Fibroblast of lung (primary cell): ENCODE data around the gene CES3. TPM values are rescaled to one million over a fixed set of nuclear protein-coding genes. Genes with fewer than 3 reads are reported as not detected.
"Not testable (repeated sequence)": the region's sequence is repeated elsewhere in the genome, so short reads cannot be mapped to it uniquely, and the experiment has no call there.

Experiments
- DNase-seq, 2 donors: peaks; one replicate each; pipeline versions ENCODE4 v3.0.0 to v3.0.0-alpha.2; 2010; ENCODE audit warnings: low read depth in 2 of 2
- H2AFZ ChIP-seq: 2 replicates; pipeline ENCODE4 v1.5.1; 2012; ENCODE audit warnings: low read length, control low read depth, inconsistent platforms
- H3K27ac ChIP-seq: 2 replicates; pipeline ENCODE4 v1.5.1; 2011; ENCODE audit warnings: low read length, control low read depth; ENCODE audit not compliant: insufficient read depth
- H3K27me3 ChIP-seq: 2 replicates; pipeline ENCODE4 v1.5.1; 2011; ENCODE audit warnings: mild to moderate bottlenecking, low read length; ENCODE audit not compliant: control insufficient read depth, insufficient read depth
- H3K36me3 ChIP-seq: 2 replicates; pipeline ENCODE4 v1.5.1; 2011; ENCODE audit warnings: low read length; ENCODE audit not compliant: control insufficient read depth, insufficient read depth
- H3K4me1 ChIP-seq: 2 replicates; pipeline ENCODE4 v1.5.1; 2011; ENCODE audit warnings: low read length; ENCODE audit not compliant: control insufficient read depth, insufficient read depth; ENCODE audit errors: extremely low read depth
- H3K4me2 ChIP-seq: 2 replicates; pipeline ENCODE4 v1.5.1; 2011; ENCODE audit warnings: low read length, control low read depth; ENCODE audit not compliant: insufficient read depth; ENCODE audit errors: extremely low read depth
- H3K4me3 ChIP-seq, 4 experiments: fragments of 200-600 bp in 1 of 4; sonication (generic) in 1 of 4; replicated peaks in 1 of 4; 2 replicates each; pipeline ENCODE4 v1.5.1; 2011 to 2016; ENCODE audit warnings: low read length in 4 of 4, low read depth in 3 of 4, mild to moderate bottlenecking in 3 of 4, control low read depth in 2 of 4, inconsistent platforms in 1 of 4, mixed read lengths in 1 of 4; ENCODE audit not compliant: insufficient read depth in 1 of 4; ENCODE audit errors: control extremely low read depth in 1 of 4
- H3K79me2 ChIP-seq: 2 replicates; pipeline ENCODE4 v1.5.1; 2012; ENCODE audit warnings: mild to moderate bottlenecking, low read length, inconsistent platforms; ENCODE audit not compliant: control insufficient read depth, insufficient read depth
- H3K9ac ChIP-seq: 2 replicates; pipeline ENCODE4 v1.5.1; 2011; ENCODE audit warnings: mild to moderate bottlenecking, low read length, control low read depth; ENCODE audit not compliant: insufficient read depth
- H3K9me3 ChIP-seq: 2 replicates; pipeline ENCODE4 v1.5.1; 2012; ENCODE audit warnings: low read depth, low read length; ENCODE audit not compliant: control insufficient read depth, insufficient read depth
- H4K20me1 ChIP-seq: 2 replicates; pipeline ENCODE4 v1.5.1; 2011; ENCODE audit warnings: low read length; ENCODE audit not compliant: control insufficient read depth, insufficient read depth; ENCODE audit errors: extremely low read depth
- CTCF ChIP-seq, 2 donors: IDR thresholded peaks in 1 of 2; conservative IDR thresholded peaks in 1 of 2; 1 replicate in 1 of 2; 2 replicates in 1 of 2; pipeline ENCODE4 v1.5.1; 2011 to 2012; ENCODE audit warnings: low read length in 2 of 2, control low read depth in 1 of 2, inconsistent platforms in 1 of 2, low read depth in 1 of 2, mild to moderate bottlenecking in 1 of 2
- EZH2 ChIP-seq: IDR thresholded peaks from 2 replicates; pipeline ENCODE4 v1.5.1; 2012; ENCODE audit warnings: low read length, control low read depth, mild to moderate bottlenecking; ENCODE audit errors: missing control alignments
- polyA plus RNA-seq, 2 donors: library from polyadenylated mRNA; depleted of rRNA in 1 of 2; stranded (reverse) in 1 of 2; unstranded in 1 of 2; fragments of >200 nt; gene quantifications; 2 replicates each; pipeline ENCODE4 v1.2.1, GENCODE V29; 2011 to 2012; ENCODE audit warnings: missing spikeins in 1 of 2
- total RNA-seq: library from RNA; depleted of rRNA; stranded (reverse); fragments of >200 nt; gene quantifications from 2 replicates; pipeline ENCODE4 v1.2.1, GENCODE V29; 2014

The CES3 gene
- total and polyA plus RNA-seq, 2 donors (not counting 1 experiment from before 2014, with no cell fraction given), result 0.01 to 1.3 TPM

GRCh38 chr16:66973716-66974115 is 12.7 kb downstream of the CES3 start:
- no peak for TF ChIP-seq EZH2
- no peak for TF ChIP-seq CTCF (conservative IDR thresholded peaks at IDR 0.05 in 1 of 2, IDR thresholded peaks at IDR 0.05 in 1 of 2; ENCODE audit: low read depth in 1 of 2, low read length in 2 of 2)
- Histone ChIP-seq H3K4me2 (no peak overlapping the region), H3K9ac (no peak overlapping the region), H3K36me3 (no peaks in the 10 kb centered on the region), H3K27me3 (no peaks in the 10 kb centered on the region), H3K4me1 (no peaks in the 10 kb centered on the region), H3K4me3 (no peak overlapping the region), H2AFZ (no peak overlapping the region), H3K27ac (no peak overlapping the region), H3K79me2 (no peaks in the 10 kb centered on the region), H3K9me3 (no peaks in the 10 kb centered on the region), H4K20me1 (no peaks in the 10 kb centered on the region)
- DNase-seq, result no peak

- not testable (repeated sequence) for H3K4me2 ChIP-seq, H3K4me3 ChIP-seq, H4K20me1 ChIP-seq, H3K27me3 ChIP-seq, H3K27ac ChIP-seq, H3K79me2 ChIP-seq, H3K9ac ChIP-seq, H3K4me1 ChIP-seq, H2AFZ ChIP-seq, H3K36me3 ChIP-seq, DNase-seq, H3K9me3 ChIP-seq
These were observed 13.3 kb downstream of the CES3 start for GRCh38 chr16:66974156-66974931.

- H3K4me2 ChIP-seq, DNase-seq, H4K20me1 ChIP-seq, H3K9me3 ChIP-seq, H2AFZ ChIP-seq, H3K4me1 ChIP-seq, H3K4me3 ChIP-seq, H3K9ac ChIP-seq, H3K27me3 ChIP-seq, H3K27ac ChIP-seq, H3K36me3 ChIP-seq, H3K79me2 ChIP-seq: not testable (repeated sequence)
These were observed 13.8 kb downstream of the CES3 start for GRCh38 chr16:66974932-66975246.

- no peak overlapping the region for H3K4me2 ChIP-seq
- no peak overlapping the region for H3K27ac ChIP-seq
- no peak overlapping the region for H3K9ac ChIP-seq
- H3K27me3 ChIP-seq, result no peaks in the 10 kb centered on the region
- H3K4me3 ChIP-seq, result no peak overlapping the region
- no peaks in the 10 kb centered on the region for H3K4me1 ChIP-seq
- no peaks in the 10 kb centered on the region for H3K79me2 ChIP-seq
- no peaks in the 10 kb centered on the region for H3K36me3 ChIP-seq
- TF ChIP-seq EZH2 (no peak), CTCF (conservative IDR thresholded peaks at IDR 0.05 in 1 of 2, IDR thresholded peaks at IDR 0.05 in 1 of 2; ENCODE audit: low read depth in 1 of 2, low read length in 2 of 2) (no peak)
- no peak for DNase-seq
- H3K9me3 ChIP-seq, result no peaks in the 10 kb centered on the region
- H2AFZ ChIP-seq, result no peak overlapping the region
- H4K20me1 ChIP-seq, result no peaks in the 10 kb centered on the region
These were observed 14.3 kb downstream of the CES3 start for GRCh38 chr16:66975302-66975893.
